Body of pancreas (tissue), 4 donors: ENCODE measurements around the gene APLF. TPM values are rescaled to one million over a fixed set of nuclear protein-coding genes. Genes with fewer than 3 reads are reported as not detected.

Experiments
- ATAC-seq: fragments of 150-250 bp; one replicate; pipeline ENCODE4 v1.9.1; 2016
- DNase-seq, 4 donors: peaks; one replicate each; pipeline ENCODE4 v3.0.0-alpha.2; 2019
- H3K27ac ChIP-seq, 4 donors: fragments of 200-600 bp; sonication (generic); 1 replicate in 3 of 4; 2 replicates in 1 of 4; pipeline versions ENCODE4 v1.5.1 to v1.6.1; 2016 to 2019; ENCODE audit warnings: mild to moderate bottlenecking in 1 of 4, mixed read lengths in 1 of 4, moderate library complexity in 1 of 4
- H3K27me3 ChIP-seq, 2 donors: fragments of 200-600 bp; sonication (generic); one replicate each; pipeline ENCODE4 v1.6.0; 2016; ENCODE audit warnings: mild to moderate bottlenecking in 1 of 2
- H3K36me3 ChIP-seq, 2 donors: fragments of 200-600 bp; sonication (generic); replicated peaks in 1 of 2; 2 replicates each; pipeline ENCODE4 v1.5.1; 2016; ENCODE audit warnings: low read depth in 2 of 2; ENCODE audit not compliant: insufficient read depth in 1 of 2
- H3K4me1 ChIP-seq: fragments of 200-600 bp; sonication (generic); one replicate; pipeline ENCODE4 v1.6.0; 2016
- H3K4me3 ChIP-seq, 2 donors: fragments of 200-600 bp; sonication (generic); 1 replicate in 1 of 2; 2 replicates in 1 of 2; pipeline ENCODE4 v1.5.1; 2016 to 2019
- H3K9me3 ChIP-seq, 3 donors: fragments of 200-600 bp; sonication (generic); 1 replicate in 2 of 3; 2 replicates in 1 of 3; pipeline ENCODE4 v1.5.1; 2016
- CTCF ChIP-seq, 7 experiments: fragments of 450-650 bp in 4 of 7; fragments of 200-600 bp in 3 of 7; sonication (generic) in 3 of 7; IDR thresholded peaks; one replicate each; pipeline ENCODE4 v1.5.1; 2016 to 2019; ENCODE audit warnings: antibody characterized with exemption in 7 of 7
- POLR2A ChIP-seq, 3 donors: fragments of 450-650 bp; IDR thresholded peaks; one replicate each; pipeline ENCODE4 v1.6.1; 2016; ENCODE audit warnings: antibody characterized with exemption in 3 of 3, mild to moderate bottlenecking in 2 of 3
- WGBS, 2 donors: methylation state at CpG; one replicate each; pipeline ENCODE4 v1.1.5; 2017; 5-methylcytosine and 5-hydroxymethylcytosine counted together
- intact Hi-C: fragments of 100-400 bp; cut with DNase I; formaldehyde crosslinking; loops from one replicate; pipeline ENCODE4 v1.15.1; 2023
- total RNA-seq, 2 donors: library from RNA; depleted of rRNA; stranded (reverse); fragments of >200 nt; gene quantifications; one replicate each; pipeline ENCODE4 v1.1.0, GENCODE V29; 2016

Gene APLF
- total RNA-seq, 2 donors from 2014 or later, result 3.9 to 4.0 TPM

- ATAC-seq (no peak), DNase-seq (no peak)
- H3K4me3 ChIP-seq, result no peak overlapping the region
- no peak overlapping the region for H3K27ac ChIP-seq
- no peaks in the 10 kb centered on the region for H3K36me3 ChIP-seq
- intact Hi-C loops, result no loop called here
- H3K27me3 ChIP-seq, result no peaks in the 10 kb centered on the region
- 48 to 60% methylated on average over 2 of the region's 2 CpGs for WGBS, 2 donors
- TF ChIP-seq CTCF (IDR thresholded peaks at IDR 0.05), result no peak
- no peak for TF ChIP-seq POLR2A (IDR thresholded peaks at IDR 0.05)
- H3K9me3 ChIP-seq, result no peaks in the 10 kb centered on the region
- H3K4me1 ChIP-seq, result no peaks in the 10 kb centered on the region
Observed at GRCh38 chr2:68574202-68574791, 106.9 kb downstream of the APLF start.

- DNase-seq (no peak), ATAC-seq (no peak)
- Histone ChIP-seq H3K4me3 (no peak overlapping the region), H3K36me3 (no peaks in the 10 kb centered on the region), H3K9me3 (no peaks in the 10 kb centered on the region), H3K4me1 (no peaks in the 10 kb centered on the region), H3K27ac (no peak overlapping the region), H3K27me3 (no peaks in the 10 kb centered on the region)
- intact Hi-C loops, result no loop called here
- TF ChIP-seq CTCF (IDR thresholded peaks at IDR 0.05), result no peak
- no peak for TF ChIP-seq POLR2A (IDR thresholded peaks at IDR 0.05)
Observed at GRCh38 chr2:68577183-68577582, 109.8 kb downstream of the APLF start.

- ATAC-seq (no peak), DNase-seq (no peak)
- Histone ChIP-seq H3K27ac (no peak overlapping the region), H3K27me3 (no peaks in the 10 kb centered on the region), H3K4me1 (no peaks in the 10 kb centered on the region), H3K36me3 (no peaks in the 10 kb centered on the region), H3K4me3 (no peak overlapping the region), H3K9me3 (no peaks in the 10 kb centered on the region)
- TF ChIP-seq POLR2A (IDR thresholded peaks at IDR 0.05) (no peak), CTCF (IDR thresholded peaks at IDR 0.05) (no peak)
- intact Hi-C loops, result no loop called here
- 90 to 91% methylated on average over 3 of the region's 3 CpGs for WGBS, 2 donors
Observed at GRCh38 chr2:68579689-68580088, 112.3 kb downstream of the APLF start.

GRCh38 chr2:68588589-68588988, 121.2 kb downstream of the APLF start:
- H3K4me3 ChIP-seq, result no peak overlapping the region
- DNase-seq, result no peak
- ATAC-seq, result no peak
- no peak overlapping the region for H3K27ac ChIP-seq
- 46 to 47% methylated on average over 2 of the region's 2 CpGs for WGBS, 2 donors
- intact Hi-C loops, result no loop called here
- H3K27me3 ChIP-seq, result no peaks in the 10 kb centered on the region
- H3K9me3 ChIP-seq, result no peaks in the 10 kb centered on the region
- H3K36me3 ChIP-seq, result no peaks in the 10 kb centered on the region
- H3K4me1 ChIP-seq, result no peaks in the 10 kb centered on the region
- no peak for TF ChIP-seq POLR2A (IDR thresholded peaks at IDR 0.05)
- no peak for TF ChIP-seq CTCF (IDR thresholded peaks at IDR 0.05)

GRCh38 chr2:68589963-68590362, 122.6 kb downstream of the APLF start:
- intact Hi-C loops, result no loop called here
- H3K36me3 ChIP-seq, result no peaks in the 10 kb centered on the region
- no peak for DNase-seq
- ATAC-seq, result no peak
- 92 to 100% methylated on average over 1 of the region's 1 CpG for WGBS, 2 donors
- H3K4me1 ChIP-seq, result peaks cover 10% of the 10 kb centered on the region
- H3K9me3 ChIP-seq, result no peaks in the 10 kb centered on the region
- TF ChIP-seq CTCF (IDR thresholded peaks at IDR 0.05) (no peak), POLR2A (IDR thresholded peaks at IDR 0.05) (no peak)
- no peak overlapping the region for H3K27ac ChIP-seq
- no peaks in the 10 kb centered on the region for H3K27me3 ChIP-seq
- H3K4me3 ChIP-seq, result no peak overlapping the region
